Measurements from ENCODE around the gene RGCC. TPM values are rescaled to one million over a fixed set of nuclear protein-coding genes. Genes with fewer than 3 reads are reported as not detected.

Gene RGCC
- total RNA-seq, 1 donor from 2014 or later: 33.2 TPM

- ATAC-seq (ENCODE audit: poor library complexity) (no peak), DNase-seq (no peak)
- intact Hi-C loops (cut with DNase I): no loop called here
These were observed 22.4 kb upstream of the RGCC start for GRCh38 chr13:41434831-41435520.

GRCh38 chr13:41443969-41444368 lies 13.4 kb upstream of the RGCC start:
- intact Hi-C loops (cut with DNase I): no loop called here
- ATAC-seq (ENCODE audit: poor library complexity) (no peak), DNase-seq (no peak)

GRCh38 chr13:41452462-41452861 lies 4.9 kb upstream of the RGCC start:
- intact Hi-C loops (cut with DNase I): no loop called here
- no peak for ATAC-seq (ENCODE audit: poor library complexity)
- DNase-seq: no peak

- ATAC-seq (ENCODE audit: poor library complexity): no peak
- intact Hi-C loops (cut with DNase I): no loop called here
- no peak for DNase-seq
These were observed 3.7 kb upstream of the RGCC start for GRCh38 chr13:41453620-41454019.

GRCh38 chr13:41454170-41454569 lies 3.2 kb upstream of the RGCC start:
- ATAC-seq (ENCODE audit: poor library complexity) (no peak), DNase-seq (no peak)
- intact Hi-C loops (cut with DNase I): no loop called here

- DNase-seq (no peak), ATAC-seq (ENCODE audit: poor library complexity) (no peak)
- intact Hi-C loops (cut with DNase I): no loop called here
These were observed 1.5 kb upstream of the RGCC start for GRCh38 chr13:41455725-41456419.

- DNase-seq (no peak), ATAC-seq (ENCODE audit: poor library complexity) (peak; percentile 19)
- intact Hi-C loops (cut with DNase I): no loop called here
These were observed 338 bp downstream of the RGCC start for GRCh38 chr13:41457589-41458186.

GRCh38 chr13:41458187-41458760 lies 924 bp downstream of the RGCC start:
- DNase-seq (peak; percentile 69), ATAC-seq (ENCODE audit: poor library complexity) (peak; percentile 53)
- intact Hi-C loops (cut with DNase I): no loop called here

GRCh38 chr13:41458761-41459431 lies 1.5 kb downstream of the RGCC start:
- ATAC-seq (ENCODE audit: poor library complexity): peak; percentile 28
- intact Hi-C loops (cut with DNase I): no loop called here

GRCh38 chr13:41459432-41460073 lies 2.2 kb downstream of the RGCC start:
- intact Hi-C loops (cut with DNase I): no loop called here
- no peak for ATAC-seq (ENCODE audit: poor library complexity)
- no peak for DNase-seq

More at GRCh38 chr13:41458761-41459431, 1.5 kb downstream of the RGCC start:
- no peak for DNase-seq

- ATAC-seq (ENCODE audit: poor library complexity): no peak
- intact Hi-C loops (cut with DNase I): no loop called here
- no peak for DNase-seq
These were observed 2.7 kb downstream of the RGCC start for GRCh38 chr13:41460074-41460465.

- DNase-seq: no peak
- ATAC-seq (ENCODE audit: poor library complexity): no peak
- intact Hi-C loops (cut with DNase I): no loop called here
These were observed 3.6 kb downstream of the RGCC start for GRCh38 chr13:41460930-41461329.

GRCh38 chr13:41461527-41462139 lies 4.3 kb downstream of the RGCC start:
- intact Hi-C loops (cut with DNase I): no loop called here
- no peak for ATAC-seq (ENCODE audit: poor library complexity)
- no peak for DNase-seq

GRCh38 chr13:41462427-41462826 lies 5.1 kb downstream of the RGCC start:
- DNase-seq (no peak), ATAC-seq (ENCODE audit: poor library complexity) (no peak)
- intact Hi-C loops (cut with DNase I): no loop called here

- DNase-seq (no peak), ATAC-seq (ENCODE audit: poor library complexity) (no peak)
- intact Hi-C loops (cut with DNase I): no loop called here
These were observed 6.7 kb downstream of the RGCC start for GRCh38 chr13:41463838-41464602.

- peak; percentile 47 for ATAC-seq (ENCODE audit: poor library complexity)
- DNase-seq: peak; percentile 66
- intact Hi-C loops (cut with DNase I): no loop called here
These were observed 8.0 kb downstream of the RGCC start for GRCh38 chr13:41465241-41465847.

- ATAC-seq (ENCODE audit: poor library complexity): no peak
- intact Hi-C loops (cut with DNase I): no loop called here
- DNase-seq: no peak
These were observed 8.6 kb downstream of the RGCC start for GRCh38 chr13:41465898-41466320.
